Measurements from ENCODE around the gene TAB3.

TAB3 gene

DNA sequence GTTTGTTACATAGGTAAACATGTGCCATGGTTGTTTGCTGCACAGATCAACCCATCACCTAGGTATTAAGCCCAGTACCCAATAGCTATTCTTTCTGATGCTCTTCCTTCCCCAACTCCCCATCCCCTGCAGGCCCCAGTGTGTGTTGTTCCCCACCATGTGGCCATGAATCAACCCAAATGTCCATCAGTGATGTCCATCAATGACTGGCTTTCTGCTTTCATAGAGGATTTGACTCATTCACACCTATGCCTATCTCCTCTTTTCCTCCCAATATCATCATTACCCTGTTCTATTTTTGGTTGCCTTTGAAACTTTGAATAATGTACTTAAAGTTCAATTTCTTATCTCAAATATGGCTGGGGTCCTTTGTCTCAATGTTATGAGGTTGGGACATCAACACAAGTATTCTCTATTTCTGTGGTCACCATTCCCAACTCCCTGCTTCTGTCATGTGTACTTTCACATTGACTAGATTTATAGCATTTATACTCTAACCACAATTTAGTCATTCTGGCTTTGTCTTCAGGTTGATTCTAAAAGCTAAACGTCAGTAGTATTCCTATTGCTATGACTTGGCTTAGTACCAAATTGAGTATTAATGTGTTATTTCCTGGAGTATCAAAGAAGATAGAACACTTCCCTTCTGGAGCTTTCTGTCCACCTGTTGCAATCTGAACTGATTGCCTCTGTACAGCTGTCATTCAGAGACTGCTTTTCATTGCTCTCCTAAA, 107.2 kb downstream of the TAB3 start:
- no peak overlapping the region for H3K27ac ChIP-seq
- H3K4me2 ChIP-seq = no peak overlapping the region
- no peak overlapping the region for H3K9ac ChIP-seq
- no peaks in the 10 kb centered on the region for H3K4me1 ChIP-seq (ENCODE audit: low read depth, poor library complexity, severe bottlenecking)
- H3K79me2 ChIP-seq (ENCODE audit: insufficient read depth, low read depth) = no peaks in the 10 kb centered on the region
- H3K36me3 ChIP-seq (ENCODE audit: insufficient read depth) = no peaks in the 10 kb centered on the region
- no peak overlapping the region for H2AFZ ChIP-seq (ENCODE audit: low read depth)
- TF ChIP-seq, protein P1, sequence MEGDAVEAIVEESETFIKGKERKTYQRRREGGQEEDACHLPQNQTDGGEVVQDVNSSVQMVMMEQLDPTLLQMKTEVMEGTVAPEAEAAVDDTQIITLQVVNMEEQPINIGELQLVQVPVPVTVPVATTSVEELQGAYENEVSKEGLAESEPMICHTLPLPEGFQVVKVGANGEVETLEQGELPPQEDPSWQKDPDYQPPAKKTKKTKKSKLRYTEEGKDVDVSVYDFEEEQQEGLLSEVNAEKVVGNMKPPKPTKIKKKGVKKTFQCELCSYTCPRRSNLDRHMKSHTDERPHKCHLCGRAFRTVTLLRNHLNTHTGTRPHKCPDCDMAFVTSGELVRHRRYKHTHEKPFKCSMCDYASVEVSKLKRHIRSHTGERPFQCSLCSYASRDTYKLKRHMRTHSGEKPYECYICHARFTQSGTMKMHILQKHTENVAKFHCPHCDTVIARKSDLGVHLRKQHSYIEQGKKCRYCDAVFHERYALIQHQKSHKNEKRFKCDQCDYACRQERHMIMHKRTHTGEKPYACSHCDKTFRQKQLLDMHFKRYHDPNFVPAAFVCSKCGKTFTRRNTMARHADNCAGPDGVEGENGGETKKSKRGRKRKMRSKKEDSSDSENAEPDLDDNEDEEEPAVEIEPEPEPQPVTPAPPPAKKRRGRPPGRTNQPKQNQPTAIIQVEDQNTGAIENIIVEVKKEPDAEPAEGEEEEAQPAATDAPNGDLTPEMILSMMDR (conservative IDR thresholded peaks at IDR 0.05; ENCODE audit: low read depth, low read length) = no peak
- H3K27me3 ChIP-seq (ENCODE audit: insufficient read depth, low read depth) = no peaks in the 10 kb centered on the region
- H4K20me1 ChIP-seq (ENCODE audit: insufficient read depth) = no peaks in the 10 kb centered on the region
- no peak overlapping the region for H3K4me3 ChIP-seq (IDR thresholded peaks at IDR 0.05; ENCODE audit: insufficient read depth, low read depth, low read length)

DNA sequence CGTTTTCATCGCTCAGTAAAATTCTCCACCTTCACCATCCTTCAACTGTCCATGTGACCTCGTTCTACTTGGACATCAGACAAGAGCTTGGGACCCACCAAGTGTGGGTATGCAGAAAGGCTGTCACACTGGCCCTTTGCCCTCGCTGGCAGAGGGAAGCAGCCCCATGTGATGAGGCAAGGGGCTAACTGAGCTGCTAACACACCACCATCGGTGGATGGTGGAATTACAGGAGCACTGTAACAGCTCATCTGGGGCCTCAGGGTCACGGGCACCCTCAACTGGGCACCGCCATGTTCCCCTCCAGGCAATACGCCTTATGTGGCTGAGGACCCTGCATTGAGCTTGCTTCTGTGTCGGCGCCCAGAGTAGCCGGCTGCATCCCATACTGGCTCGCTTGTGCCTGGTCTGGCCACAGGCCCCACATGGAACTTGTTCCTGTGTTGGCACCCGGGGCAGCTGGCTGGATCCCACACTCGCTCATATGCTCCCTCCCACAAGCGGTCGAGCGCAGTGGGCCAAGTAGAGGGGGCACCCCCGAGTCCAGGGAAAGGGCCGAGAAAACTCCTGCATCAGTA, 109.5 kb downstream of the TAB3 start:
- no peak overlapping the region for H2AFZ ChIP-seq (ENCODE audit: low read depth)
- no peaks in the 10 kb centered on the region for H3K27me3 ChIP-seq (ENCODE audit: insufficient read depth, low read depth)
- no peak overlapping the region for H3K4me3 ChIP-seq (IDR thresholded peaks at IDR 0.05; ENCODE audit: insufficient read depth, low read depth, low read length)
- H3K9ac ChIP-seq = no peak overlapping the region
- H3K4me1 ChIP-seq (ENCODE audit: low read depth, poor library complexity, severe bottlenecking) = peaks cover under 1% of the 10 kb centered on the region
- H4K20me1 ChIP-seq (ENCODE audit: insufficient read depth) = no peaks in the 10 kb centered on the region
- H3K79me2 ChIP-seq (ENCODE audit: insufficient read depth, low read depth) = no peaks in the 10 kb centered on the region
- TF ChIP-seq, protein P1 (conservative IDR thresholded peaks at IDR 0.05; ENCODE audit: low read depth, low read length) = no peak
- H3K36me3 ChIP-seq (ENCODE audit: insufficient read depth) = no peaks in the 10 kb centered on the region
- no peak overlapping the region for H3K27ac ChIP-seq
- H3K4me2 ChIP-seq = no peak overlapping the region

DNA sequence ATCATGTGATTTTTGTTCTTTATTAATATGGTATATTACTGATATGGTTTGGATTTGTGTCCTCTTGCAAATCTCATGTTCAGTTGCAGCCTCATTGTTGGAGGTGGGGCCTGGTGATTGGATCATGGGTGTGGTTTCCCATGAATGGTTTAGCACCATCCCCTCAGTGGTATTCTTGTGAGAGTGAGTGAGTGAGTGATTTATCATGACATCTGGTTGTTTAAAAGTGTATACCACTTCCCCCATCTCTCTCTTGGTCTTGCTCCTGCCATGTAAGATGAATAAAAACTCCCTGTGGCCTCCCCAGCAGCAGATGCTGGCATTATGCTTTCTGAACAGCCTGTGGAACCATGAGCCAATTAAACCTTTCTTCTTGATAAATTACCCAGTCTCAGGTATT, 111.5 kb downstream of the TAB3 start:
- Histone ChIP-seq H3K27me3 (ENCODE audit: insufficient read depth, low read depth) (no peaks in the 10 kb centered on the region), H3K4me2 (no peak overlapping the region), H4K20me1 (ENCODE audit: insufficient read depth) (no peaks in the 10 kb centered on the region), H3K4me1 (ENCODE audit: low read depth, poor library complexity, severe bottlenecking) (peaks cover 10% of the 10 kb centered on the region), H3K27ac (no peak overlapping the region), H3K79me2 (ENCODE audit: insufficient read depth, low read depth) (no peaks in the 10 kb centered on the region), H3K4me3 (IDR thresholded peaks at IDR 0.05; ENCODE audit: insufficient read depth, low read depth, low read length) (no peak overlapping the region), H3K9ac (no peak overlapping the region), H3K36me3 (ENCODE audit: insufficient read depth) (no peaks in the 10 kb centered on the region), H2AFZ (ENCODE audit: low read depth) (no peak overlapping the region)
- TF ChIP-seq, protein P1 (conservative IDR thresholded peaks at IDR 0.05; ENCODE audit: low read depth, low read length) = no peak
